Pancreas (tissue), 10 donors: Measurements from ENCODE around the gene FFAR4. TPM values are rescaled to one million over a fixed set of nuclear protein-coding genes. Genes with fewer than 3 reads are reported as not detected.

Source experiments
- ATAC-seq, 4 donors: fragments of 200-7000 bp; cut with Tn5 transposase; one replicate each; pipeline versions ENCODE4 v1.8.0 to v1.9.1; 2020; ENCODE audit warnings: mild to moderate bottlenecking in 4 of 4, moderate library complexity in 4 of 4
- DNase-seq, 6 donors: peaks; one replicate each; pipeline ENCODE4 v3.0.0-alpha.2; 2020
- FAIRE-seq: peaks from 2 replicates; lab custom pipeline; 2012; peaks lifted over from hg19 to GRCh38; lab: Jason Lieb, UNC
- H3K27ac ChIP-seq, 4 donors: fragments of 200-600 bp; sonication (generic); 1 replicate in 3 of 4; 2 replicates in 1 of 4; pipeline versions ENCODE4 v1.5.0 to v1.8.0; 2020
- H3K27me3 ChIP-seq, 4 donors: fragments of 200-600 bp; one replicate each; pipeline ENCODE4 v1.8.0; 2021
- H3K36me3 ChIP-seq, 3 donors: fragments of 200-600 bp; sonication (generic) in 1 of 3; one replicate each; pipeline versions ENCODE4 v1.5.0 to v1.8.0; 2020 to 2021
- H3K4me1 ChIP-seq, 3 donors: fragments of 200-600 bp; one replicate each; pipeline ENCODE4 v1.8.0; 2021
- H3K4me3 ChIP-seq, 4 donors: fragments of 200-600 bp; sonication (generic) in 2 of 4; one replicate each; pipeline versions ENCODE4 v1.5.0 to v1.8.0; 2020 to 2021
- H3K9me3 ChIP-seq, 4 donors: fragments of 200-600 bp; one replicate each; pipeline ENCODE4 v1.8.0; 2021
- WGBS, 2 donors: extraction: QIAGEN DNeasy Blood & Tissue Kit; methylation state at CpG; one replicate each; pipeline ENCODE4 v1.1.7; 2013; 5-methylcytosine and 5-hydroxymethylcytosine counted together
- intact Hi-C, 3 donors: fragments of 100-400 bp; cut with DNase I; formaldehyde crosslinking; loops; one replicate each; pipeline versions ENCODE4 v1.11.1 to v1.14.2; 2022
- polyA plus RNA-seq, 2 donors: library from polyadenylated mRNA; stranded (reverse); fragments of 200-250 nt; gene quantifications; one replicate each; pipeline ENCODE4 v1.2.3, GENCODE V29; 2013
- total RNA-seq, 6 donors: library from RNA; stranded (reverse); fragmentation: NEBNext Ultra II Directional in 4 of 6; extraction: Animal tissue kit (Norgen Biotek cat#: 25700) in 4 of 6; gene quantifications; one replicate each; pipeline versions ENCODE4 v1.2.1 to v1.2.4, GENCODE V29; 2021 to 2023
- TF ChIP-seq, protein P1 (sequence below), 4 donors: fragments of 200-600 bp; sonication (generic) in 3 of 4; IDR thresholded peaks; one replicate each; pipeline versions ENCODE4 v1.5.0 to v1.8.0; 2021; ENCODE audit warnings: antibody characterized with exemption in 4 of 4
- donor health status: healthy with polysubstance abuse.
- donor health status: DM: no; HTN: no; CAD: no; lungs with moderate emphysema.
- donor health status: DM: no; HTN: no; CAD: no.
- donor health status: control.
- donor health status: control.
- donor health status: Bipolar disorder and iron deficiency.
- donor health status: DM: yes; HTN: yes; CAD: no.
- donor health status: DM: no; HTN: no; CAD: no.
- donor health status: DM: no; HTN: no; CAD: no.
- donor health status: DM: yes; HTN: yes; CAD: no.

Gene FFAR4
- total and polyA plus RNA-seq, 8 donors, result 0.37 to 2.4 (median 0.74) TPM

GRCh38 chr10:93577565-93577964 is 11.1 kb downstream of the FFAR4 start:
- DNase-seq, result no peak
- Histone ChIP-seq H3K4me1 (no peaks in the 10 kb centered on the region), H3K36me3 (no peaks in the 10 kb centered on the region), H3K4me3 (no peak overlapping the region), H3K27ac (no peak overlapping the region), H3K9me3 (no peaks in the 10 kb centered on the region), H3K27me3 (no peaks in the 10 kb centered on the region)
- FAIRE-seq, result no peak
- 88 to 89% methylated on average over 3 of the region's 3 CpGs for WGBS, 2 donors
- no peak for ATAC-seq
- TF ChIP-seq, protein P1, sequence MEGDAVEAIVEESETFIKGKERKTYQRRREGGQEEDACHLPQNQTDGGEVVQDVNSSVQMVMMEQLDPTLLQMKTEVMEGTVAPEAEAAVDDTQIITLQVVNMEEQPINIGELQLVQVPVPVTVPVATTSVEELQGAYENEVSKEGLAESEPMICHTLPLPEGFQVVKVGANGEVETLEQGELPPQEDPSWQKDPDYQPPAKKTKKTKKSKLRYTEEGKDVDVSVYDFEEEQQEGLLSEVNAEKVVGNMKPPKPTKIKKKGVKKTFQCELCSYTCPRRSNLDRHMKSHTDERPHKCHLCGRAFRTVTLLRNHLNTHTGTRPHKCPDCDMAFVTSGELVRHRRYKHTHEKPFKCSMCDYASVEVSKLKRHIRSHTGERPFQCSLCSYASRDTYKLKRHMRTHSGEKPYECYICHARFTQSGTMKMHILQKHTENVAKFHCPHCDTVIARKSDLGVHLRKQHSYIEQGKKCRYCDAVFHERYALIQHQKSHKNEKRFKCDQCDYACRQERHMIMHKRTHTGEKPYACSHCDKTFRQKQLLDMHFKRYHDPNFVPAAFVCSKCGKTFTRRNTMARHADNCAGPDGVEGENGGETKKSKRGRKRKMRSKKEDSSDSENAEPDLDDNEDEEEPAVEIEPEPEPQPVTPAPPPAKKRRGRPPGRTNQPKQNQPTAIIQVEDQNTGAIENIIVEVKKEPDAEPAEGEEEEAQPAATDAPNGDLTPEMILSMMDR (IDR thresholded peaks at IDR 0.05), result no peak
- intact Hi-C loops, result no loop called here

GRCh38 chr10:93579089-93579488 is 12.6 kb downstream of the FFAR4 start:
- DNase-seq, result no peak
- no peaks in the 10 kb centered on the region for H3K27me3 ChIP-seq
- TF ChIP-seq, protein P1 (IDR thresholded peaks at IDR 0.05), result no peak
- no peak overlapping the region for H3K4me3 ChIP-seq
- FAIRE-seq, result no peak
- WGBS, 2 donors, result 51 to 56% methylated on average over 7 of the region's 7 CpGs
- no peaks in the 10 kb centered on the region for H3K4me1 ChIP-seq
- intact Hi-C loops, result no loop called here
- no peak overlapping the region for H3K27ac ChIP-seq
- ATAC-seq, result peak in 1 of 4 donors; percentile 42
- H3K9me3 ChIP-seq, result no peaks in the 10 kb centered on the region
- no peaks in the 10 kb centered on the region for H3K36me3 ChIP-seq

DNA sequence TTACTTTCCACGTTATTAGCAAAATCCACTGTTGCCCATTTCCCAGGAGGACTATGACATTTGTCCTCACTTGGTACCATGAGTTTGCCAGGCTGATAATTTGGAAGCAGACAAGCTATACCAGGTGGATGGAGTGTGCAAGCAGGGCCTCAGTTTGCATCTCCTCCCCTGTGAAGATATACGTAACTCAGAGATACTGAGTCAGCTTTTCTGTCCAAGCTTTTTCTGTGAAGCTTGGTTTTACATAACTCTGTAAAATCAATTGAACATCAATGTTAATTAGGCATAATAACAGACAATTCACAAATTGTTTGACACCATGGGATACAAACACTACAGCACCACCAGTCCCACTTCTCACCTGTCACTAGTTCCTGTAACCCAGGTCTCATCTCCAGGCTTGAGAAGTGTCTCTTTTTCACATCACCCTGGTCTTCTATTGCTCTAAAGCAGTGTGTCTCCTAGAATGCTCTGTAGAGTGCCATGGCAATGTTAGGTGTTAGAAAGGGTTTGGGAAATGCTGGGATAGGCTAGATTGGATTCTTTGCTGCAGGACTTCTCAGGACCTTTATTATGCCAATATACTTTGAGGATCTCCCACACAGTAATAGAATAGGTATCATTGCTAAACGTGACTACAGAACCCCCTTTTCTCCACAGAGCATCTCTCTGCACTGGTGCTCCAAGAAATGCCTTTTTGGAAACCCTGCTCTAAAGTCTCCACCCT is 13.7 kb downstream of the FFAR4 start:
- H3K4me1 ChIP-seq, result no peaks in the 10 kb centered on the region
- WGBS, 2 donors, result 63 to 74% methylated on average over 3 of the region's 3 CpGs
- DNase-seq, result no peak
- no peak for ATAC-seq
- H3K36me3 ChIP-seq, result no peaks in the 10 kb centered on the region
- no peaks in the 10 kb centered on the region for H3K27me3 ChIP-seq
- FAIRE-seq, result no peak
- intact Hi-C loops, result no loop called here
- H3K9me3 ChIP-seq, result no peaks in the 10 kb centered on the region
- H3K27ac ChIP-seq, result no peak overlapping the region
- H3K4me3 ChIP-seq, result no peak overlapping the region
- TF ChIP-seq, protein P1 (IDR thresholded peaks at IDR 0.05), result no peak

GRCh38 chr10:93580828-93581227 is 14.4 kb downstream of the FFAR4 start:
- FAIRE-seq (no peak), ATAC-seq (no peak), DNase-seq (no peak)
- 36 to 46% methylated on average over 6 of the region's 6 CpGs for WGBS, 2 donors
- no peak overlapping the region for H3K27ac ChIP-seq
- no peaks in the 10 kb centered on the region for H3K9me3 ChIP-seq
- TF ChIP-seq, protein P1 (IDR thresholded peaks at IDR 0.05), result no peak
- no peak overlapping the region for H3K4me3 ChIP-seq
- no peaks in the 10 kb centered on the region for H3K4me1 ChIP-seq
- no peaks in the 10 kb centered on the region for H3K27me3 ChIP-seq
- H3K36me3 ChIP-seq, result no peaks in the 10 kb centered on the region
- intact Hi-C loops, result no loop called here

DNA sequence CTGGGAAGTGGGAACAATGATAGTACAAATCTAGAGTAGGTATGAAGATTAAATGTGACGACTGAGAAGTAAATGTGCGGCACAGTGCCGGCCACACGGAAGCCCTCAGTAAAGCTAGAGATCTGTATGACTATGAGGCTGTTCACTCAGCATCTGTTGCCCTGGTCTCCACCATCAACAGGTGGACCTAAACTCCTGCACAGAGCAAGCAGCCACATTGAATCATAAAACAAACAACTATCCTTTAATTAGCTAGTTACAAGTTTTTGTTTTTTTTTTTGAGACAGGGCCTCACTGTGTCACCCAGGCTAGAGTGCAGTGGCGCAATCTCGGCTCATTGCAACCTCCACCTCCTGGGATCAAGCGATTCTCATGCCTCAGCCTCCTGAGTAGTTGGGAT is 18.0 kb downstream of the FFAR4 start:
- no peaks in the 10 kb centered on the region for H3K27me3 ChIP-seq
- 90 to 94% methylated on average over 7 of the region's 7 CpGs for WGBS, 2 donors
- TF ChIP-seq, protein P1 (IDR thresholded peaks at IDR 0.05), result no peak
- no peaks in the 10 kb centered on the region for H3K9me3 ChIP-seq
- FAIRE-seq, result no peak
- no peak overlapping the region for H3K27ac ChIP-seq
- no peak overlapping the region for H3K4me3 ChIP-seq
- ATAC-seq, result no peak
- H3K4me1 ChIP-seq, result no peaks in the 10 kb centered on the region
- intact Hi-C loops, result no loop called here
- H3K36me3 ChIP-seq, result no peaks in the 10 kb centered on the region
- DNase-seq, result no peak
